SK-N-SH (cell line): ENCODE data around the gene GSG1. TPM values are rescaled to one million over a fixed set of nuclear protein-coding genes. Genes with fewer than 3 reads are reported as not detected.
A peak's percentile ranks its signal among the peaks of the same experiment; 100 is the strongest.

Experiments
- CTCF ChIA-PET: fragments of 300-600, 350-600 bp; formaldehyde crosslinking; extraction: SDS; loops from one replicate; lab custom pipeline; 2021; lab: Yijun Ruan, JAX
- POLR2A ChIA-PET: fragments of 350-600 bp; sonication (Branson Sonifier 250); formaldehyde crosslinking; extraction: SDS; loops from one replicate; lab custom pipeline; 2020; ENCODE audit warnings: antibody characterized with exemption, inconsistent platforms; lab: Yijun Ruan, JAX
- DNase-seq: peaks from one replicate; pipeline ENCODE4 v3.0.0; 2012
- H2AFZ ChIP-seq: fragments of 200-600 bp; sonication (generic); 2 replicates; pipeline ENCODE4 v1.8.1; 2016; ENCODE audit warnings: antibody characterized with exemption, mild to moderate bottlenecking, low read depth
- H3F3A ChIP-seq: fragments of 200-600 bp; sonication (generic); replicated peaks from 2 replicates; pipeline ENCODE3; 2016; ENCODE audit warnings: antibody characterized with exemption, mild to moderate bottlenecking; ENCODE audit not compliant: insufficient read depth
- H3K27ac ChIP-seq, 2 experiments: fragments of 200-500 bp in 1 of 2; fragments of 200-600 bp in 1 of 2; sonication (Bioruptor generic) in 1 of 2; sonication (generic), shearing (Covaris generic) in 1 of 2; 2 replicates each; pipeline versions ENCODE4 v1.5.1 to v1.6.1; 2014 to 2016; ENCODE audit warnings: low read depth in 2 of 2, inconsistent platforms in 1 of 2, low read length in 1 of 2, mild to moderate bottlenecking in 1 of 2, mixed read lengths in 1 of 2
- H3K27me3 ChIP-seq: fragments of 200-600 bp; sonication (generic), shearing (Covaris generic); 2 replicates; pipeline ENCODE4 v1.6.1; 2016; ENCODE audit warnings: mixed run types; ENCODE audit not compliant: insufficient read depth
- H3K36me3 ChIP-seq, 2 experiments: fragments of 200-500 bp in 1 of 2; fragments of 200-600 bp in 1 of 2; sonication (Bioruptor generic) in 1 of 2; sonication (generic) in 1 of 2; replicated peaks in 1 of 2; 2 replicates each; pipeline versions ENCODE3 to v1.5.1; 2014 to 2016; ENCODE audit warnings: low read length in 1 of 2, mild to moderate bottlenecking in 1 of 2; ENCODE audit not compliant: insufficient read depth in 2 of 2, control insufficient read depth in 1 of 2
- H3K4me1 ChIP-seq, 2 experiments: fragments of 200-500 bp in 1 of 2; fragments of 200-600 bp in 1 of 2; sonication (Bioruptor generic) in 1 of 2; sonication (generic), shearing (Covaris generic) in 1 of 2; 2 replicates each; pipeline versions ENCODE4 v1.5.1 to v1.6.1; 2014 to 2016; ENCODE audit warnings: low read depth in 1 of 2, low read length in 1 of 2, mixed run types in 1 of 2; ENCODE audit not compliant: insufficient read depth in 2 of 2, control insufficient read depth in 1 of 2
- H3K4me2 ChIP-seq: fragments of 200-600 bp; sonication (generic), shearing (Covaris generic); 2 replicates; pipeline ENCODE4 v1.6.1; 2017; ENCODE audit warnings: mixed run types
- H3K4me3 ChIP-seq, 2 experiments: fragments of 200-500 bp in 1 of 2; fragments of 200-600 bp in 1 of 2; sonication (Bioruptor generic) in 1 of 2; sonication (generic), shearing (Covaris generic) in 1 of 2; 2 replicates each; pipeline versions ENCODE4 v1.5.1 to v1.8.1; 2014 to 2016; ENCODE audit warnings: low read depth in 2 of 2, inconsistent platforms in 1 of 2, low read length in 1 of 2, mild to moderate bottlenecking in 1 of 2, mixed read lengths in 1 of 2, moderate library complexity in 1 of 2
- H3K79me2 ChIP-seq: fragments of 200-600 bp; sonication (generic); 2 replicates; pipeline ENCODE4 v1.8.1; 2017; ENCODE audit warnings: mild to moderate bottlenecking; ENCODE audit not compliant: insufficient read depth
- H3K9ac ChIP-seq: fragments of 200-600 bp; sonication (generic); 2 replicates; pipeline ENCODE4 v1.6.1; 2017; ENCODE audit warnings: mixed run types
- H3K9me2 ChIP-seq: fragments of 200-600 bp; sonication (generic); 2 replicates; pipeline ENCODE4 v1.6.1; 2017; ENCODE audit warnings: mixed run types
- H3K9me3 ChIP-seq: fragments of 200-600 bp; sonication (generic); 2 replicates; pipeline ENCODE4 v1.6.1; 2017; ENCODE audit warnings: mixed run types, mild to moderate bottlenecking, moderate library complexity
- H4K20me1 ChIP-seq: fragments of 200-600 bp; sonication (generic); 2 replicates; pipeline ENCODE4 v1.6.1; 2017; ENCODE audit warnings: mild to moderate bottlenecking, mixed run types; ENCODE audit not compliant: insufficient read depth
- GABPA ChIP-seq: IDR thresholded peaks from 2 replicates; pipeline ENCODE4 v1.4.0; 2012; ENCODE audit warnings: low read depth, mild to moderate bottlenecking
- GATA2 ChIP-seq: sonication (generic); formaldehyde crosslinking; IDR thresholded peaks from 2 replicates; pipeline ENCODE4 v1.5.0; 2020; ENCODE audit warnings: mild to moderate bottlenecking, missing genetic modification reagents
- MEF2A ChIP-seq: IDR thresholded peaks from 2 replicates; pipeline ENCODE4 v1.4.0; 2012; ENCODE audit warnings: low read depth, borderline replicate concordance
- PBX3 ChIP-seq: IDR thresholded peaks from 2 replicates; pipeline ENCODE4; 2012
- RAD21 ChIP-seq: IDR thresholded peaks from 2 replicates; pipeline ENCODE4 v1.6.1; 2012; ENCODE audit warnings: mild to moderate bottlenecking, low read length
- RCOR1 ChIP-seq: fragments of 150-350 bp; IDR thresholded peaks from 2 replicates; pipeline ENCODE4 v1.6.1; 2017; ENCODE audit warnings: antibody characterized with exemption, low read length
- RFX5 ChIP-seq: IDR thresholded peaks from 2 replicates; pipeline ENCODE4 v1.6.1; 2012; ENCODE audit warnings: mild to moderate bottlenecking, improper control_type of control experiment, low read length
- RXRA ChIP-seq: IDR thresholded peaks from 2 replicates; pipeline ENCODE4 v1.4.0; 2012; ENCODE audit warnings: low read depth, mild to moderate bottlenecking, borderline replicate concordance
- TAF1 ChIP-seq: IDR thresholded peaks from 2 replicates; pipeline ENCODE4 v1.6.1; 2012; ENCODE audit warnings: low read depth, mild to moderate bottlenecking, low read length, moderate library complexity, borderline replicate concordance
- TEAD4 ChIP-seq: IDR thresholded peaks from 2 replicates; pipeline ENCODE4 v1.4.0; 2012; ENCODE audit warnings: mild to moderate bottlenecking, borderline replicate concordance; ENCODE audit not compliant: insufficient read depth
- YY1 ChIP-seq: IDR thresholded peaks from 2 replicates; pipeline ENCODE4 v1.4.0; 2012; ENCODE audit warnings: low read depth, mild to moderate bottlenecking
- WGBS: methylation state at CpG from one replicate; pipeline ENCODE4 v1.1.6; 2017; ENCODE audit warnings: low lambda C conversion rate; 5-methylcytosine and 5-hydroxymethylcytosine counted together
- polyA plus RNA-seq, 3 experiments: library from polyadenylated mRNA; depleted of rRNA; stranded (reverse); fragments of >200 nt; gene quantifications; 2 replicates each; pipeline ENCODE4 v1.2.3, GENCODE V29; 2012
- TF ChIP-seq, protein P1 (sequence below): IDR thresholded peaks from 2 replicates; pipeline ENCODE4 v1.4.0; 2012; ENCODE audit warnings: low read depth, borderline replicate concordance
- TF ChIP-seq, protein P2 (sequence below): fragments of 200-600 bp; sonication (generic); IDR thresholded peaks from 2 replicates; pipeline ENCODE4 v1.6.1; 2017; ENCODE audit warnings: antibody characterized with exemption, mild to moderate bottlenecking, moderate library complexity
- TF ChIP-seq, protein P3 (sequence below): IDR thresholded peaks from 2 replicates; pipeline ENCODE4 v1.4.0; 2012; ENCODE audit warnings: low read depth, borderline replicate concordance

The GSG1 gene
- polyA plus RNA-seq, 1 of the 3 experiments (the other 2 are of a cell fraction) = 0.39 TPM

GRCh38 chr12:13095266-13095995 is 8.0 kb downstream of the GSG1 start:
- Histone ChIP-seq H3K9ac (no peak overlapping the region), H3K36me3 (no peaks in the 10 kb centered on the region), H3K4me3 (no peak overlapping the region), H3K27me3 (no peaks in the 10 kb centered on the region), H3K4me2 (0 out of 2 replicates have a peak overlapping the region, but pooled peaks have one; percentile 60), H3F3A (peaks cover 41% of the 10 kb centered on the region), H3K9me3 (no peaks in the 10 kb centered on the region), H3K4me1 (peaks cover 4 to 57% of the 10 kb centered on the region in 2 experiments), H3K27ac (no peak overlapping the region), H3K79me2 (no peaks in the 10 kb centered on the region)
- CTCF ChIA-PET = interaction anchor here (1.2 to 1.4 kb wide), 2 partner anchors 117 to 179 kb away, joined by 3 to 7 read pairs; no protein-coding TSS in a partner anchor
- WGBS = 90% methylated on average over 6 of the region's 8 CpGs
- POLR2A ChIA-PET = no interaction called here
- TF ChIP-seq YY1 = no peak
- TF ChIP-seq RAD21 = no peak
- no peak for TF ChIP-seq GABPA
- no peak for TF ChIP-seq TAF1
- TF ChIP-seq TEAD4 = no peak
- no peak for TF ChIP-seq GATA2 (CRISPR knock-in tag)
- TF ChIP-seq RFX5 = no peak
- no peak for TF ChIP-seq RCOR1
- no peak for TF ChIP-seq MEF2A
- TF ChIP-seq, protein P1, sequence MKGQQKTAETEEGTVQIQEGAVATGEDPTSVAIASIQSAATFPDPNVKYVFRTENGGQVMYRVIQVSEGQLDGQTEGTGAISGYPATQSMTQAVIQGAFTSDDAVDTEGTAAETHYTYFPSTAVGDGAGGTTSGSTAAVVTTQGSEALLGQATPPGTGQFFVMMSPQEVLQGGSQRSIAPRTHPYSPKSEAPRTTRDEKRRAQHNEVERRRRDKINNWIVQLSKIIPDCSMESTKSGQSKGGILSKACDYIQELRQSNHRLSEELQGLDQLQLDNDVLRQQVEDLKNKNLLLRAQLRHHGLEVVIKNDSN = no peak
- TF ChIP-seq, protein P2, sequence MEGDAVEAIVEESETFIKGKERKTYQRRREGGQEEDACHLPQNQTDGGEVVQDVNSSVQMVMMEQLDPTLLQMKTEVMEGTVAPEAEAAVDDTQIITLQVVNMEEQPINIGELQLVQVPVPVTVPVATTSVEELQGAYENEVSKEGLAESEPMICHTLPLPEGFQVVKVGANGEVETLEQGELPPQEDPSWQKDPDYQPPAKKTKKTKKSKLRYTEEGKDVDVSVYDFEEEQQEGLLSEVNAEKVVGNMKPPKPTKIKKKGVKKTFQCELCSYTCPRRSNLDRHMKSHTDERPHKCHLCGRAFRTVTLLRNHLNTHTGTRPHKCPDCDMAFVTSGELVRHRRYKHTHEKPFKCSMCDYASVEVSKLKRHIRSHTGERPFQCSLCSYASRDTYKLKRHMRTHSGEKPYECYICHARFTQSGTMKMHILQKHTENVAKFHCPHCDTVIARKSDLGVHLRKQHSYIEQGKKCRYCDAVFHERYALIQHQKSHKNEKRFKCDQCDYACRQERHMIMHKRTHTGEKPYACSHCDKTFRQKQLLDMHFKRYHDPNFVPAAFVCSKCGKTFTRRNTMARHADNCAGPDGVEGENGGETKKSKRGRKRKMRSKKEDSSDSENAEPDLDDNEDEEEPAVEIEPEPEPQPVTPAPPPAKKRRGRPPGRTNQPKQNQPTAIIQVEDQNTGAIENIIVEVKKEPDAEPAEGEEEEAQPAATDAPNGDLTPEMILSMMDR = no peak
- TF ChIP-seq, protein P3, sequence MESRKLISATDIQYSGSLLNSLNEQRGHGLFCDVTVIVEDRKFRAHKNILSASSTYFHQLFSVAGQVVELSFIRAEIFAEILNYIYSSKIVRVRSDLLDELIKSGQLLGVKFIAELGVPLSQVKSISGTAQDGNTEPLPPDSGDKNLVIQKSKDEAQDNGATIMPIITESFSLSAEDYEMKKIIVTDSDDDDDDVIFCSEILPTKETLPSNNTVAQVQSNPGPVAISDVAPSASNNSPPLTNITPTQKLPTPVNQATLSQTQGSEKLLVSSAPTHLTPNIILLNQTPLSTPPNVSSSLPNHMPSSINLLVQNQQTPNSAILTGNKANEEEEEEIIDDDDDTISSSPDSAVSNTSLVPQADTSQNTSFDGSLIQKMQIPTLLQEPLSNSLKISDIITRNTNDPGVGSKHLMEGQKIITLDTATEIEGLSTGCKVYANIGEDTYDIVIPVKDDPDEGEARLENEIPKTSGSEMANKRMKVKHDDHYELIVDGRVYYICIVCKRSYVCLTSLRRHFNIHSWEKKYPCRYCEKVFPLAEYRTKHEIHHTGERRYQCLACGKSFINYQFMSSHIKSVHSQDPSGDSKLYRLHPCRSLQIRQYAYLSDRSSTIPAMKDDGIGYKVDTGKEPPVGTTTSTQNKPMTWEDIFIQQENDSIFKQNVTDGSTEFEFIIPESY = no peak
- no peak for TF ChIP-seq PBX3
- TF ChIP-seq RXRA = no peak
- TF ChIP-seq, all 33 proteins: peak for 0
- no peak overlapping the region for H2AFZ ChIP-seq
- H4K20me1 ChIP-seq = no peaks in the 10 kb centered on the region
- H3K9me2 ChIP-seq = no peaks in the 10 kb centered on the region
- no peak for DNase-seq
